ENCODE results near the gene AP3D1.
A peak's percentile ranks its signal among the peaks of the same experiment; 100 is the strongest.
"Not testable (repeated sequence)": the region's sequence is repeated elsewhere in the genome, so short reads cannot be mapped to it uniquely, and the experiment has no call there.

AP3D1 gene

DNA sequence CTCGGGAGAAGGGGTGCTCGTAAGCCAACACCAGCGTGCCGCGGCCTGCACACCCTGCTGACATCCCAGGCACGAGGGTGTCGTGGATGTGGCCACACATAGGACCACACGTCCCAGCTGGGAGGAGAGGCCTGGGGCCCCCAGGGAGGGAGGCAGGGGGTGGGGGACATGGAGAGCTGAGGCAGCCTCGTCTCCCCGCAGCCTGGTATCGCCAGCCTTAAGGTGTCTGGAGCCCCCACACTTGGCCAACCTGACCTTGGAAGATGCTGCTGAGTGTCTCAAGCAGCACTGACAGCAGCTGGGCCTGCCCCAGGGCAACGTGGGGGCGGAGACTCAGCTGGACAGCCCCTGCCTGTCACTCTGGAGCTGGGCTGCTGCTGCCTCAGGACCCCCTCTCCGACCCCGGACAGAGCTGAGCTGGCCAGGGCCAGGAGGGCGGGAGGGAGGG is 52.3 kb downstream of the AP3D1 start:
- Mint-ChIP-seq H3K36me3 (peaks cover 53% of the 10 kb centered on the region), H3K4me3 (no peak overlapping the region), H3K27ac (peak overlapping the region; percentile 8), H3K9me3 (no peaks in the 10 kb centered on the region), H3K4me1 (peaks cover 28% of the 10 kb centered on the region)
- ATAC-seq (no peak), DNase-seq (ENCODE audit: low spot score in 2 of 2) (no peak)

DNA sequence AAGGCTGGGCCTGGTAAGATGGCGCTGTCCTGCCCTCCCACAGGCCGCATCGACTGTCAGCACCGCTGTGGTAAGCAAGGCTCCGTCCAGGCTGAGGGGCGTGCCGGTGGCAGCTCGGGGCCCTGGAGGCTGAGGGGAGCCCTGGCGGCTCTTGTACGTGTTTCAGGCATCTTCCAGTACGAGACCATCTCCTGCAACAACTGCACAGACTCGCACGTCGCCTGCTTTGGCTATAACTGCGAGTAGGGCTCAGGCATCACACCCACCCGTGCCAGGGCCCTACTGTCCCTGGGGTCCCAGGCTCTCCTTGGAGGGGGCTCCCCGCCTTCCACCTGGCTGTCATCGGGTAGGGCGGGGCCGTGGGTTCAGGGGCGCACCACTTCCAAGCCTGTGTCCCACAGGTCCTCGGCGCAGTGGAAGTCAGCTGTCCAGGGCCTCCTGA is 53.5 kb downstream of the AP3D1 start:
- Mint-ChIP-seq H3K4me3 (peak overlapping the region; percentile 98), H3K27ac (peak overlapping the region; percentile 8), H3K36me3 (peaks cover 56% of the 10 kb centered on the region), H3K4me1 (peaks cover 32% of the 10 kb centered on the region), H3K9me3 (no peaks in the 10 kb centered on the region)
- ATAC-seq (no peak), DNase-seq (ENCODE audit: low spot score in 2 of 2) (no peak)

DNA sequence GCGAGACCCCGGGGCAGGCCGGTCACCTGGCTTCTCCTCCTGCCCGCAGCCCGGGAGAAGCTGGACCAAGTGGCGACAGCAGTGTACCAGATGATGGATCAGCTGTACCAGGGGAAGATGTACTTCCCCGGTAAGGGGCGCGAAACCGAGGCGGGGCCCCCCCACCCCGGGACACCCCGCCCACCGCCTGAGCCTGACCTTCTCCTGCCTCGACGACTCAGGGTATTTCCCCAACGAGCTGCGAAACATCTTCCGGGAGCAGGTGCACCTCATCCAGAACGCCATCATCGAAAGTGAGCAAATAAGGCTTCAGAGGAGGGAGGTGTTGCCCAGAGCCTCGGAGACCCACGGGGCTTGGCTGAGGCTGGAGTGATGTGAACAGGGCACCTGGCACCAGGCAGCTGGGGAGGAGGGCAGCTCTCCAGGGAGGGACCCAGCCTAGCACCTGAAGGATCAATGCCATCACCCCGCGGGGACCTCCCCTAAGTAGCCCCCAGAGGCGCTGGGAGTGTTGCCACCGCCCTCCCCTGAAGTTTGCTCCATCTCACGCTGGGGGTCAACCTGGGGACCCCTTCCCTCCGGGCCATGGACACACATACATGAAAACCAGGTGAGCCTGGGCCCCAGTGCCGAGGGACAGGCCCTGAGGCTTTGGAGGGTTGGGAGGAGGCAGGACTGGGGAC is 54.0 kb downstream of the AP3D1 start:
- peaks cover 38% of the 10 kb centered on the region for H3K4me1 Mint-ChIP-seq
- peak overlapping the region; percentile 98 for H3K4me3 Mint-ChIP-seq
- DNase-seq (ENCODE audit: low spot score in 2 of 2) (peak in 1 of 2 donors; percentile 18), ATAC-seq (peak; percentile 1)
- peak overlapping the region; percentile 76 for H3K27ac Mint-ChIP-seq
- H3K9me3 Mint-ChIP-seq: no peaks in the 10 kb centered on the region
- H3K36me3 Mint-ChIP-seq: peaks cover 60% of the 10 kb centered on the region

DNA sequence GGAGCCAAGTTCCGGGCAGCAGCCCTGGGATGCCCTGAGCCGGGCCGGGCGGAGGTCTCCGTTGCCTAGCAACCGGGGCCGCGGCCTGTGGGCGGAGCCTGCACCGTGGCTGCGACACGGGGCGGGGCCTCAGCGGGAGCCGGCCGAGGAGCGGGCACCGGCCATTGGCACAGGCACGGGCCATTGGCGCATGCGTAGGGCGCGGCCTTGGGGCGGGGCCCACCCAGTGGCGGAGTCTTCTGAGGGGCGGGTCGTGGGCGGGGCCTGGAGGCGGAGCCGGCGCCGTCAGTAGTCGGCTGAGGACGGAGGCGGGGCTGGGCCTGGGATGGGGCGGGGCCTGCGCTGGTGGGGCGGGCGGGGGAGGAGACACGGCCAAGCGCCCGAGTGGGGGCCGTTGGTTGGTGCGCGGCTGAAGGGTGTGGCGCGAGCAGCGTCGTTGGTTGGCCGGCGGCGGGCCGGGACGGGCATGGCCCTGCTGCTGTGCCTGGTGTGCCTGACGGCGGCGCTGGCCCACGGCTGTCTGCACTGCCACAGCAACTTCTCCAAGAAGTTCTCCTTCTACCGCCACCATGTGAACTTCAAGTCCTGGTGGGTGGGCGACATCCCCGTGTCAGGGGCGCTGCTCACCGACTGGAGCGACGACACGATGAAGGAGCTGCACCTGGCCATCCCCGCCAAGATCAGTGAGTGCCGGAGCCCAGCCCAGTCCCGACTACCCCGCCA is 54.7 kb downstream of the AP3D1 start, which contains the start of gene IZUMO4:
Gene IZUMO4 (plus strand): TSS at position 436 of the 723 bp plus-strand sequence. CDS start 31 bp downstream, at position 467.
- Mint-ChIP-seq H3K4me1 (peaks cover 38% of the 10 kb centered on the region), H3K27ac (peak within 1 kb of the TSS; percentile 98), H3K4me3 (peak within 1 kb of the TSS; percentile 98), H3K9me3 (no peaks in the 10 kb centered on the region), H3K36me3 (peaks cover 60% of the 10 kb centered on the region)
- DNase-seq (ENCODE audit: low spot score in 2 of 2) (peak; percentile 100), ATAC-seq (peak; percentile 90)

DNA sequence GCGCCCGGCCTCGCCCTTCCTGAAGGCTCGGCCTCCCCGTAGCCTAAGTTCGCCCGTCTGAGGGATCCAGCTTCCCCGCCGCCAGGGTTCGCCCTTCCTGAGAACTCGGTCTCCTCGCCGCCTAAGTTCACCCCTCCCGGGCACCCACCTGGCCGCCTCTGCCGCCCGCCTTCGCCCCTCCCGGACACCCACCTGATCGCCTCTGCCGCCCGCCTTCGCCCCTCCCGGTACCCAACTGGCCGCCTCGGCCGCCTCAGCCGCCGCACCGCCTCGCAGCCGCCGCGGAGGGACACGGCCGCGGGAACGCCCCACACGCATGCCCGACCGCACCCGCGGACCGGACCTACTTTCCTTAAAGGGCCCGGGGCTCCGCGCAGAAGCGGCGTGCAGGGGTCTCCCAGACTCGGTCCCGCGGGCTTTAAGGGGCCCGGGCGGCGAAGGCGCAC is 55.3 kb downstream of the AP3D1 start, which contains the start of gene MOB3A:
Gene MOB3A (minus strand): TSS at position 293 of the 446 bp plus-strand sequence. CDS start 17,766 bp downstream, outside the sequence.
- ATAC-seq: peak; percentile 77
- H3K9me3 Mint-ChIP-seq: no peaks in the 10 kb centered on the region
- DNase-seq (ENCODE audit: low spot score in 2 of 2): no peak
- peaks cover 37% of the 10 kb centered on the region for H3K4me1 Mint-ChIP-seq
- H3K36me3 Mint-ChIP-seq: peaks cover 57% of the 10 kb centered on the region
- peak within 1 kb of the TSS; percentile 98 for H3K27ac Mint-ChIP-seq
- H3K4me3 Mint-ChIP-seq: peak within 1 kb of the TSS; percentile 98

DNA sequence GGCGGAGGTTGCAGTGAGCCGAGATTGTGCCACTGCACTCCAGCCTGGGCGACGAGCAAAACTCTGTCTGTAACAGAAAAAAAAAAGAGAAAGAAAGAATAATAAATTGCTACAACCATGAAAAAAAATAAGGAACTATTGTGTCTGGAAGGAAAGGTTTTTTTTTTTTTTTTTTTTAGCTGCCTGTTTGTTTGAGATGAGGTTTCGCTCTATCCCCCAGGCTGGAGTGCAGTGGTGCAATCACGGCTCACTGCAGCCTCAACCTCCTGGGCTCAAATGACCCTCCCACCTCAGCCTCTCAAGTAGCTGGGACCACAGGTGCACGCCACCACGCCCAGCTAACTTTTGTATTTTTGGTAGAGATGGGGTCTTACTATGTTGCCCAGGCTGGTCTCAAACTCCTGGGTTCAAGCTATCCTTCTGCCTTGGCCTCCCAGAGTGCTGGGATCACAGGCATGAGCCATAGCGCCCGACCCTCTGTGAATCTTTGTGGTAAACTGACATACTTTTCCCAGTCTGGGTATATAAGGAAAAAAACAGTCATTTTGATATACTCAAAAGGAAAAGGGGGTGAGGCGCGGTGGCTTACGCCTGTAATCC is 59.3 kb downstream of the AP3D1 start:
- H3K4me1 Mint-ChIP-seq: peaks cover 70% of the 10 kb centered on the region
- H3K9me3 Mint-ChIP-seq; ATAC-seq; H3K27ac Mint-ChIP-seq; DNase-seq (ENCODE audit: low spot score in 2 of 2): not testable (repeated sequence)
- peak overlapping the region; percentile 98 for H3K4me3 Mint-ChIP-seq
- peaks cover 90% of the 10 kb centered on the region for H3K36me3 Mint-ChIP-seq

DNA sequence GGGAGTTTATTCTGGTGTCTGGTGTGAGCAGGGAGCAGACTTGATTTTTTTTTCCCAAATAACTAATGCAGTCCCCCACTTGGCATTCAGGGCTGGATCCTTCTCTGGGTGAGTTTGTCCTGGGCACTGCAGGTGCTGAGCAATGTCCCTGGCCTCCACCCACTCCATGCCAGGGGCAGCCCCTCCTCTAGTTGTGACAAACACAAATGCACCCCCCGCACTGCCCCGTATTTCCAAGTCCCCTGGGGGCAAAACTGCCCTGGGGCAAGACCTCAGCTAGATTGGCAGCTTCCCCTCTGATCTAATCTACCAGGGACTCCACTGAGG is 61.7 kb downstream of the AP3D1 start:
- H3K9me3 Mint-ChIP-seq: no peaks in the 10 kb centered on the region
- H3K27ac Mint-ChIP-seq: peak overlapping the region; percentile 97
- H3K4me3 Mint-ChIP-seq: peak overlapping the region; percentile 96
- ATAC-seq (peak; percentile 1), DNase-seq (ENCODE audit: low spot score in 2 of 2) (no peak)
- peaks cover 98% of the 10 kb centered on the region for H3K36me3 Mint-ChIP-seq
- H3K4me1 Mint-ChIP-seq: peaks cover 81% of the 10 kb centered on the region

DNA sequence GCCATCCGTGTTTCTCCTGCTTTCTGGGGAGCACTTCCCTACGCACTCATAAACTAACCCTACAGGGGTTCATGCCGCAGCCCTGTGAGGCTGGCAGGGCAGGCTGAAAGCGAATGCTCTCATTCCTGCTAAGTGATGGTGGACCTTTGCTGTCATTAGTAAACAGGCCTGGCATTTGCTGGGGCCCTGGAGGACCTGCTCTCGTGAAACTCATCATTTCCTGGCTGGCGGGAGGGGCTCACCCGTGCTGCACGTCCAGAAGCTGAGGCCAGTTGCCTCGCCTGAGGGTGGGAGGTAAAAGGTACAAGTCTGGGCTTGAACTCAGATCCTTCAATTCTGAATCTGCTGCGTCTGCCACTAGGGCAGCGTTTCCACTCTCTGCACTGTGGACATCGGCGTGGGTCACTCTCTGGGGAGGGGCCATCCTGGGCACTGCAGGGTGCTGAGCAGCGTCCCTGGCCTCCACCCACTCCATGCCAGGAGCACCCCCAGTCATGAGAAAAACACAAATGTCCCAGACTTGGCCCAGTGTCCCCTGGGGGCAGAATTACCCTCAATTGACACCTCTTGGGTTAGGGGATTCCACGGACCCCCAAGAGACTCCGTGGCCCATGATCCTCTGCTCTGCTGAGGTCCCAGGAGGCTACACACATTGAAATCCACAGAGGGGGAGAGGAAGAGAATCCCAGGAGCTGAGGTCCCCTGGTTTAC is 62.2 kb downstream of the AP3D1 start:
- Mint-ChIP-seq H3K4me1 (peaks cover 76% of the 10 kb centered on the region), H3K4me3 (peak overlapping the region; percentile 96), H3K36me3 (peaks cover 98% of the 10 kb centered on the region), H3K9me3 (no peaks in the 10 kb centered on the region), H3K27ac (peak overlapping the region; percentile 97)
- ATAC-seq: peak; percentile 2
- no peak for DNase-seq (ENCODE audit: low spot score in 2 of 2)

DNA sequence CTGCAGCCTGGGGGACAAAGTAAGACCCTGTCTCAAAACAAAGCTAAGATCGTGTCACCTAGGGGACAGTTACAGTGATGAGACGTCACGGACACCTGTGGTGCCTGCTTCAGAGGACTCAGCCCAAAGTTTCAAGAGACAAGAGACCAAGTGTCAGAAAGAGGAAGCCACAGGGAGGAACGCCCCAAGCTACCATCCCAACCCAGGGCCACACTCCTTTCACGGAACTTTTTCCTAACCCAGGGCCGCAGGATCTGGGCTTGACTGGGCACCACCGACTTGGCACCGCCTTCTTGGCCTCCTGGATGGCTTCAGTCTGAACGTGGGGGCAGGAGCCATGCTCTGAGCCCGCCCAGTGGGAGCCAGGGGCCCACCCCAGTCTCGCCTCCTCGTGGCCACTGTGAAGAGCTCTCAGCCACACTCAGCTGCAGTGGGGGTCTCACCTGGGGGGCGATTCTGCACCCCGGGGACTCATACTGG is 63.7 kb downstream of the AP3D1 start:
- no peaks in the 10 kb centered on the region for H3K9me3 Mint-ChIP-seq
- H3K36me3 Mint-ChIP-seq: peaks cover 98% of the 10 kb centered on the region
- H3K4me1 Mint-ChIP-seq: peaks cover 73% of the 10 kb centered on the region
- peak overlapping the region; percentile 96 for H3K4me3 Mint-ChIP-seq
- DNase-seq (ENCODE audit: low spot score in 2 of 2) (no peak), ATAC-seq (peak; percentile 11)
- H3K27ac Mint-ChIP-seq: peak overlapping the region; percentile 97

DNA sequence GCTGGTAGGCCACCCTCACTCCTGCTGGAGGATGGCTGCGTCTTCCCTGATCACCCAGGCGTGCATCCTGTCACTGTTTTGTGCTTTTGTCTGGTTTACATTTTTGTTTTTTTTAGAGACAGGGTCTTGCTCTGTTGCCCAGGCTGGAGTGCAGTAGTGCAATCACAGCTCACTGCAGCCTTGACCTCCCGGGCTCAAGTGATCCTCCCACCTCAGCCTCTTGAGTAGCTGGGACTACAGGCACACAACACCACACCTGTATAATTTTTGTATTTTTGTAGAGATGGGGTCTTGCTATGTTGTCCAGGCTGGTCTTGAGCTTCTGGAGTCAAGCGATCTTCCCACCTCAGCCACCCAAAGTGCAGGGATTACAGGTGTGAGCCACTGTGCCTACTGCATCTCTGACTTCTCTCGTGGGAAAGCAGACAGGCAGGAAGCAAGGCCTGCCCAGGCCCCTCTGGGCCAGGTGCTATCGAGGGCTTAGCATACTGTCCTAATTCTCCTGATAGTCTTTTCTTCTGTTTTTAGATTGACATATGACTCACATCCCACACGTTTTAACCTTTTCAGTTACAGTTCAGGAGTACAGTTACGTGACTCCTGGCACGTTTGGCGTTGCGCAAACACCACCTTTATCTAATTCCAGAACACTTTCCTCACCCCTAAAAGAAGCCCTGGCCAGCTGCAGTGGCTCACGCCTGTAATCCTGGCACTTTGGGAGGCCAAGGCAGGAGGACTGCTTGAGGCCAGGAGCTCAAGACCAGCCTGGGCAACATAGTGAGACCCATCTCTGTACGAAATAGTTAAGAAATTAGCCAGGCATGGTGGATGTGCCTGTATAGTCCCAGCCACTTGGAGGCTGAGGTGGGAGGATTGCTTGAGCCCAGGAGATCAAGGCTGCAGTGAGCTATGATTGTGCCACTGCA is 64.4 kb downstream of the AP3D1 start:
- peak overlapping the region; percentile 97 for H3K27ac Mint-ChIP-seq
- ATAC-seq (peak; percentile 36), DNase-seq (ENCODE audit: low spot score in 2 of 2) (peak in 1 of 2 donors; percentile 62)
- H3K9me3 Mint-ChIP-seq: not testable (repeated sequence)
- peak overlapping the region; percentile 96 for H3K4me3 Mint-ChIP-seq
- peaks cover 69% of the 10 kb centered on the region for H3K4me1 Mint-ChIP-seq
- H3K36me3 Mint-ChIP-seq: peaks cover 98% of the 10 kb centered on the region

DNA sequence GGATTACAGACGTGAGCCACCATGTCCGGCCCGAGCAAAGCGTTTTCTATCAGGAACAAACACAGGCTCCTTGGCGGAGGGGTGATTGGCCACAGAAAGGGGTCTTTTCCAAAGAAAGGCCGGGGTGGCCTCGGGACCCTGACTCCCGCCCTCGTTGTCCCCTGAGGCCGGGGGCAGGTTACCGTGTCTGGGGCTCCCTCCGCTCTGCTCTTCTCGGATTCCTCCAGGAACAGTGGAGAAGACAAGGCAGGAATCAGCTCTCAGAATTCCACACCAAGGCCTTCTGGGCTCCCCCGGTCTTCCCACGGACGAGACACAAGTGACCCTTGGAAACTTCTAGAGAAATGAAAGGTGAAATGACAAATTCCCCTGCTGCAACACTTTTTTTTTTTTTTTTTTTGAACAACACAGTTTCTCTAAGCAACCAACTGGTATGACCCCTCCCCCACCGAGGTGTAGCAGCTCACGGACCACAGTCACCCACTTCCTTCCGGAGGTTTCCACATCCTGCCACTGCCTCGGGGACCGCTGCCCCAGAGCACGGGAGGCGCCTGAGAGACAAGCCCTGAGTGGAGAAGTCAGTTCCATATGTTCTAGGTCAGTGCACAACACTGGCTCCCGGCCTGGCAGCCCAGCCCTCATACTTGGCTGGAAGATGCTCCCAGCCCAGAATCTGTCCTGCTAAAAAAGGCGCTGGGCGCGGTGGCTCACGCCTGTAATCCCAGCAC is 66.2 kb downstream of the AP3D1 start:
- DNase-seq (ENCODE audit: low spot score in 2 of 2) (peak; percentile 88 to 98), ATAC-seq (peak; percentile 77)
- no peaks in the 10 kb centered on the region for H3K9me3 Mint-ChIP-seq
- H3K36me3 Mint-ChIP-seq: peaks cover 100% of the 10 kb centered on the region
- H3K4me1 Mint-ChIP-seq: peaks cover 69% of the 10 kb centered on the region
- peak overlapping the region; percentile 97 for H3K27ac Mint-ChIP-seq
- peak overlapping the region; percentile 96 for H3K4me3 Mint-ChIP-seq

DNA sequence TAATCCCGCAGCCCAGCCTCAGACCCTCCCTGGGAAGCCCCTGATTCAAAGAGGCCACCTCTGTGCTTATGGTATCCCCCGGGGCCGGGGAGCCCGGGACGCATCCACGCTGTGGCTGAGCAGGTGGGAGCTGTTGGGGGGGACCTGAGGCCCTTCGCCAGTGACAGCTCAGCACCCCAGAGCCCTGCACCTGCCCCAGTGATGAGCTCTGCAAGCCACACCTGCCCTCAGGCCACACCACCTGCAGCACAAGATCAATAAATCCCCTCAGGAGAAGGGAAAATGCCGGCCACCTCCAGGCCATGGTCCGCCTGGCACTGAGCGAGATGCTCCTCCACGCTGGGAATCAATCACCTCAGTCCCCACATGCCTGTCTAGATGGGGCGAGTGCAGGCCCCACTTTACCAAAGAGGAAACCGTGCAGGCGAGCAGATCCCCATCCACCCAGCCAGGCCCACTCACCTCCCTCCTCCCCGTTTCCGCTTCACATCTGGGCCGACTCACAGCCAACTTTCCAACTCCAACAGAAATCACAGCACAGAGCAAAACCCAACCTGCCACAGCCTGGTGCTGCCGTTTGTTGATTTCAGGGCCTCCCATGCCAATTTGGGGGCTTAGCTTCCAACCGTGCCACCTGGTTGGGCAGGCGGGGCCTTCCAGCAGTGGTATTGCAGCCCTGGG is 68.1 kb downstream of the AP3D1 start:
- no peaks in the 10 kb centered on the region for H3K9me3 Mint-ChIP-seq
- peak overlapping the region; percentile 96 for H3K4me3 Mint-ChIP-seq
- H3K36me3 Mint-ChIP-seq: peaks cover 100% of the 10 kb centered on the region
- ATAC-seq (peak; percentile 38), DNase-seq (ENCODE audit: low spot score in 2 of 2) (peak in 1 of 2 donors; percentile 80)
- peaks cover 62% of the 10 kb centered on the region for H3K4me1 Mint-ChIP-seq
- peak overlapping the region; percentile 97 for H3K27ac Mint-ChIP-seq
